DMS79 (cell line): Measurements from ENCODE around the gene CDC42EP5.
"Not testable (repeated sequence)": the region's sequence is repeated elsewhere in the genome, so short reads cannot be mapped to it uniquely, and the experiment has no call there.

Source experiments
- DNase-seq: peaks from one replicate; lab custom pipeline; 2025; lab: John Stamatoyannopoulos, UW

CDC42EP5 gene, protein sequence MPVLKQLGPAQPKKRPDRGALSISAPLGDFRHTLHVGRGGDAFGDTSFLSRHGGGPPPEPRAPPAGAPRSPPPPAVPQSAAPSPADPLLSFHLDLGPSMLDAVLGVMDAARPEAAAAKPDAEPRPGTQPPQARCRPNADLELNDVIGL

DNA sequence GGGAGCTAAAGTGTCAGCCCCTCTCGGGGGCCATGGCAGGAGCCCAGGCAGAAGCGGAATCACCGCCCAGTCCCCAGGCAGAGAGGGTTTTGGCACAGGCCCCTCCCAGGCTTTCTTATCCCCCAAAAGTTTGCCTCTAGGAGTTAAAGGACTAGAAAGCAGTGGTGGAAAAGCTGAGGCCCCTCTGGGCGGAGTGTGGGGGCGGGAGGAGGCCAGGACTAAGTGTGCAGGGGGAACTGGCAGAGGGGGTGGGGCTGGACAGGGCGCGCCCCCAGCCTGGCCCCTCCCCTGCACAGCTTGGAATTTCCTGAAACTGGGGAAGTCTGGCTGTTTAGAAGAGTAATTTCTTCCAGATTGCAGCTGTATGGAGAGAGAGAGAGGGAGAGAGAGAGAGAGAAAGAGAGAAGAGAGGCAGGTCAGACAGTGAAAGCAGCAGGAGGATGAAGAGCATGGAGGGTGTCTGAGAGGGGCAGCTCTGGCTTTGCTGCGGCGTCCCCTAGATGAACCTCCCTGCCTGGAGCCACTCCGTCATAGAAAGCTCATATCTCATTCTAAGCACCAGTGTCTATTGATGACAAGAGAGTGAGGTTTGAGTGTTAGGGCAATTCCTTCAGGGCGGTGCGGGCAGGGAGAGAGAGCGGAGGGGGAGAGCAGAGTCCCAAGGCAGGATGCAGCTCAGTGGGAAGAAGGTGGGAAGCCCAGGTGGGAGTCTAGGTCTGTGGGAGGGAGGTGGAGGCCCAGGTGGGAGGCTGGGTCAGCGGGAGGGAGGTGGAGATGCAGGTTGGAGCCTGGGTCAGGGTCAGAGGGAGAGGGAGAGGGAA is at the start of gene CDC42EP5:
CDC42EP5 (minus strand) TSS at position 226 of the 821 bp plus-strand sequence. CDS start 7,749 bp downstream, outside the sequence.
- no peak for DNase-seq

GRCh38 chr19:54521860-54522513 is 48.9 kb upstream of the CDC42EP5 start:
- DNase-seq, result no peak

DNA sequence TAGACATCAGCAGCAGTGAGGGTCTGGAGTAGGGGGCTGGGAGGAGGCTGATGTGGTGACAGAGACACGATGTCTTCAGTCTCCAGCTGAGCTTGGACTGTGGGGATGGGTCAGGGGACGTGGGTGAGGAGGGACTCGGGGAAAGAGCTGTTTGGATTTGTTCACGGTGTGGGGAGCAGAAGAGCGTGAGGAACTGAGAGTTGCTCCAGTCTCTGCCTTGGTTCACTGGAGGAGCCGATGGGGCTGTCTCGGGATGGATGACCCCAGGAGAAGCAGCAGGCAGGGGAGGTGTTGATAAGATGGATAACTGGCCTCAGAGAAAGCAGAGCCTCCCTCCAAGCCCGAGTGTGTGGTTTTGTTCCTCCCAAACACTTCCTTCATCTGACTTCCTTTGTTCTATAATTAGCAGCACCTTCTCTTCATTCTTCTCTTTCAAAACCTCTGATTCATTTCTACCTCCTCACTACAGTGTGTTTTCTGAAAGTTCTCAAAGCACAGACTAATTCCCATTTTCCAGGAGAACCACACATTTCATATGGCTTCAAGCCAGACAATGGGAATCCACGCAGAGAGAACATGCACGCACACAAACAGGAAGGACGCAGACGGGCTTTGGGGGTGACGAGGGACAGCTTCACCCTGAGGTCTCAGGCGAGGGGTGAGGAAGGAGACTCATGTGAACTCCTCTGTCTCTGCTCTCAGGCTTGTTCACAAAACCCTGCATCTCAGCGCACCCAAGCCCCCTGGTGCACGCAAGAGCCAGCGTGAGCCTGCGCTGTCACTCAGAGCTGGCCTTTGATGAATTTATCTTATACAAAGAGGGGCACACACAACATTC is 48.1 kb upstream of the CDC42EP5 start:
- DNase-seq, result no peak

GRCh38 chr19:54518844-54519243 is 45.7 kb upstream of the CDC42EP5 start:
- DNase-seq, result no peak

- DNase-seq, result peak; percentile 32
Observed at GRCh38 chr19:54517483-54517882, 44.4 kb upstream of the CDC42EP5 start.

- no peak for DNase-seq
Observed at GRCh38 chr19:54515156-54515555, 42.1 kb upstream of the CDC42EP5 start.

DNA sequence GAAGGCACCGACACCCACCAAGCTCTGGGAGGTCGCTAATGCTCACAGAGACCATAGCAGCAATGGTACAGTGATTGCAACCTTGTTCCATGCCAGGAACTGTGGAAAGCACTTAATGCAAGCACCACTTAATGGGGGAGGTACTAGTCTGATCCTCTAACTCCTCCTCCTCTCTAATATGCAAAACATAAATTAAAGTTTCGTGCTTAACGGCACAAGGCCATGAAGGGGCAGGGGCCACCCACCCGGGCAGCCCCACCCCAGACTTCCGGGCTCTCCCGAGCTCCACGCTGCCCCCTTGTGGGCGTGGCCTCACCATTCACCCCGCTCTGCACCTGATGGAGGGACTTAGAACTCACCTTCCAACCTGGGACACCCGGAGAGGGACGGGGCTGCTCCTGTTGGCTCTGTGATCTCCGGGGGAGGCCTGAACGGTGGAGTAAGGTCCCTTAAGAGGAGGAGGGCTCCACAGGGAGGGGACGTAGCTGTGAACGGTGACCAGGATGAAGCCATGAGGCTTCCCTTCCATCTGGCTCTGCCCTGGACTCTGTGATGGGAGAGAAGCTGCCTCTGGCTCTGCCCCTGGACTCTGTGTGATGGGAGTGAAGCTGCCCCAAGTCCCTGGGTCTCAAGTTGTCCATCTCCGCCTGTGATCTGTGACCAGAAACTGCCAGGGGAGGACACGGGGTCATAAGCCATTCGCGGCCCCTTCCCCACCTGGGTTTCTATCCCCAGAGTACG is 36.3 kb upstream of the CDC42EP5 start:
- DNase-seq, result not testable (repeated sequence)

GRCh38 chr19:54508487-54508886 is 35.4 kb upstream of the CDC42EP5 start:
- not testable (repeated sequence) for DNase-seq

DNA sequence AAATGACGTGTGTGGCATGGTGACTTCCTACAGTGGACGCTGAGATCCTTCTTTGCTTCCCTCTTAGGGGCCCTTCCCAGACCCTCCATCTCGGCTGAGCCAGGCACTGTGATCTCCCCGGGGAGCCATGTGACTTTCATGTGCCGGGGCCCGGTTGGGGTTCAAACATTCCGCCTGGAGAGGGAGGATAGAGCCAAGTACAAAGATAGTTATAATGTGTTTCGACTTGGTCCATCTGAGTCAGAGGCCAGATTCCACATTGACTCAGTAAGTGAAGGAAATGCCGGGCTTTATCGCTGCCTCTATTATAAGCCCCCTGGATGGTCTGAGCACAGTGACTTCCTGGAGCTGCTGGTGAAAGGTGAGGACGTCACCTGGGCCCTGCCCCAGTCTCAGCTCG is 34.7 kb upstream of the CDC42EP5 start:
- no peak for DNase-seq

DNA sequence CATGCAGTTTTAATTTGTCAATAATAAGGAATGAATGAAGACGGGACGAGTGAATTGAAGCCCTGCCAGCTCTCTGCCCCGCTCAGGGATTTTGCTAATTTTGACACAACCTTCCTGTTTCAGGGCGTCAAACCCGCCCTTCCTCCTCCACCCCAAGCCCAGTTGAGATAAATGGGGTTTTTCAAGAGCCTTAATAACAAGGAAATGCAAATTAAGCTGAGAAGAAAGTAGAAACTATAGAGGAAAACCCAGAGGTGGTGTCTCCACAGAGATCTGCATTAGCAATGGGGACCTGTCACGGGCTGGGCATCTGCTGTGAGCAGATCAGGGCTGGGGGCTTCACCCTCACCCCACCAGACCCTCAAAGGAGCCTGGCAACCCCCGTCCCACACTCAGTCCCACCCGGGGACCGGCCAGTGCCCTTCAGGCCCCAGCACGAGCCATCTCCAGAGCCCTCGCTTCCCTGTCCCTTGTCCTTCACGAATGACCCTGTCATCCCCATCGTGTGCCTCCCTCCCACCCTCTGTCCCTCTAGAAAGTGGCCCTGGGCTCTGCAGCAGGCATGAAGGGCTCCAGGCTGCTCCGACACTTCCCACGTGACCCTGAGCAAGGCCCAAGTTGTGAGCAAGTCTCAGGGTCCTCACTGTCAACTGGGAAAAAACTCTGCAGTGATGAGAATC is 34.1 kb upstream of the CDC42EP5 start:
- DNase-seq, result not testable (repeated sequence)

GRCh38 chr19:54506079-54506478 is 33.0 kb upstream of the CDC42EP5 start:
- no peak for DNase-seq

- DNase-seq, result not testable (repeated sequence)
Observed at GRCh38 chr19:54505542-54505941, 32.4 kb upstream of the CDC42EP5 start.

- no peak for DNase-seq
Observed at GRCh38 chr19:54502518-54503048, 29.5 kb upstream of the CDC42EP5 start, which contains the start of gene LAIR2. TSS of gene LAIR2 (plus strand) at chr19:54502831. CDS start at chr19:54502919, 88 bp downstream.

- DNase-seq, result not testable (repeated sequence)
Observed at GRCh38 chr19:54498451-54498772, 25.3 kb upstream of the CDC42EP5 start.

GRCh38 chr19:54497747-54498450 is 24.8 kb upstream of the CDC42EP5 start:
- DNase-seq, result not testable (repeated sequence)

- not testable (repeated sequence) for DNase-seq
Observed at GRCh38 chr19:54495284-54495683, 22.2 kb upstream of the CDC42EP5 start.

- no peak for DNase-seq
Observed at GRCh38 chr19:54493967-54494585, 21.0 kb upstream of the CDC42EP5 start.

DNA sequence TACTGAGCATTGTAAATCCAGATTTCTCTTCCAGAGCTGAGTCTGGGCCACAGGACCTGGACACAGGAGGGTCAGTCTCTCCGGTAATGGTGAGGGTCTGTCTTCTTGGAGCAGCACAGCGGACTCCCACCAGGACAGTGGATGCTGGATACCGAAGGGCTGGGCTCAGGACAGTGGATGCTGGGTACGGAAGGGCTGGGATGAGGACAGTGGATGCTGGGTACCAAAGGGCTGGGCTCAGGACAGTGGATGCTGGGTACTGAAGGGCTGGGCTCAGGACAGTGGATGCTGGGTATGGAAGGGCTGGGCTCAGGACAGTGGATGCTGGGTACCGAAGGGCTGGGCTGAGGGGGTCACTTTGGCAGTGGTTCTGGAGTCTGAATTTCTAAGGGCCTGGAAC is 20.0 kb upstream of the CDC42EP5 start:
- not testable (repeated sequence) for DNase-seq

- no peak for DNase-seq
Observed at GRCh38 chr19:54492568-54492967, 19.5 kb upstream of the CDC42EP5 start.
